Glutamatergic neuron (in vitro differentiated cells): ENCODE data around the gene TRDN. TPM values are rescaled to one million over a fixed set of nuclear protein-coding genes. Genes with fewer than 3 reads are reported as not detected.
"Not testable (repeated sequence)": the region's sequence is repeated elsewhere in the genome, so short reads cannot be mapped to it uniquely, and the experiment has no call there.

Experiments
- DNase-seq: peaks from one replicate; pipeline ENCODE4 v3.0.0; 2022
- H3K27ac Mint-ChIP-seq: one replicate; pipeline ENCODE4 v1.8.0; 2020; ENCODE audit warnings: mild to moderate bottlenecking, mixed read lengths, inconsistent platforms; ENCODE audit not compliant: unreplicated experiment
- H3K27me3 Mint-ChIP-seq: one replicate; pipeline ENCODE4 v1.8.0; 2020; ENCODE audit warnings: mild to moderate bottlenecking, moderate library complexity, mixed read lengths, inconsistent platforms; ENCODE audit not compliant: unreplicated experiment
- H3K36me3 Mint-ChIP-seq: one replicate; pipeline ENCODE4 v1.8.0; 2020; ENCODE audit warnings: mild to moderate bottlenecking, mixed read lengths, inconsistent platforms; ENCODE audit not compliant: unreplicated experiment
- H3K4me1 Mint-ChIP-seq: one replicate; pipeline ENCODE4 v1.8.0; 2020; ENCODE audit warnings: mild to moderate bottlenecking, low read depth, mixed read lengths, inconsistent platforms; ENCODE audit not compliant: unreplicated experiment
- H3K4me3 Mint-ChIP-seq: one replicate; pipeline ENCODE4 v1.8.0; 2020; ENCODE audit warnings: mild to moderate bottlenecking, mixed read lengths, inconsistent platforms; ENCODE audit not compliant: unreplicated experiment
- H3K9me3 Mint-ChIP-seq: one replicate; pipeline ENCODE4 v1.8.0; 2020; ENCODE audit warnings: mild to moderate bottlenecking, moderate library complexity, mixed read lengths, inconsistent platforms; ENCODE audit not compliant: unreplicated experiment
- CTCF ChIP-seq: fragments of 200-600 bp; sonication (generic); IDR thresholded peaks from one replicate; pipeline ENCODE4 v1.5.0; 2021; ENCODE audit not compliant: partially characterized antibody, unreplicated experiment
- total RNA-seq: library from RNA; stranded (reverse); fragmentation: NEBNext Ultra II Directional; extraction: Animal tissue kit (Norgen Biotek cat#: 25700); gene quantifications from one replicate; pipeline ENCODE4 v1.2.1, GENCODE V29; 2021; ENCODE audit not compliant: unreplicated experiment

Gene TRDN
- total RNA-seq, 1 donor from 2014 or later: not detected

GRCh38 chr6:123276546-123276980, 360.2 kb downstream of the TRDN start:
- TF ChIP-seq CTCF: no peak
- Mint-ChIP-seq H3K4me1 (no peaks in the 10 kb centered on the region), H3K36me3 (no peaks in the 10 kb centered on the region), H3K27me3 (peaks cover 3% of the 10 kb centered on the region), H3K9me3 (no peaks in the 10 kb centered on the region), H3K4me3 (no peak overlapping the region), H3K27ac (no peak overlapping the region)
- DNase-seq: no peak

- H3K27me3 Mint-ChIP-seq: peaks cover 2% of the 10 kb centered on the region
- H3K9me3 Mint-ChIP-seq: peaks cover 2% of the 10 kb centered on the region
- no peak overlapping the region for H3K27ac Mint-ChIP-seq
- no peak overlapping the region for H3K4me3 Mint-ChIP-seq
- no peak for DNase-seq
- TF ChIP-seq CTCF: no peak
- no peaks in the 10 kb centered on the region for H3K4me1 Mint-ChIP-seq
- no peaks in the 10 kb centered on the region for H3K36me3 Mint-ChIP-seq
Observed at GRCh38 chr6:123263981-123264380, 372.8 kb downstream of the TRDN start.

GRCh38 chr6:123240626-123241025, 396.1 kb downstream of the TRDN start:
- DNase-seq: no peak
- no peak for TF ChIP-seq CTCF
- Mint-ChIP-seq H3K27ac (no peak overlapping the region), H3K9me3 (peaks cover 6% of the 10 kb centered on the region), H3K36me3 (peaks cover 17% of the 10 kb centered on the region), H3K27me3 (no peaks in the 10 kb centered on the region), H3K4me1 (peaks cover 3% of the 10 kb centered on the region), H3K4me3 (no peak overlapping the region)

- Mint-ChIP-seq H3K4me1 (no peaks in the 10 kb centered on the region), H3K27ac (no peak overlapping the region), H3K9me3 (no peaks in the 10 kb centered on the region), H3K36me3 (no peaks in the 10 kb centered on the region), H3K4me3 (no peak overlapping the region), H3K27me3 (no peaks in the 10 kb centered on the region)
- no peak for TF ChIP-seq CTCF
- no peak for DNase-seq
Observed at GRCh38 chr6:123233336-123233735, 403.4 kb downstream of the TRDN start.

- not testable (repeated sequence) for H3K27me3 Mint-ChIP-seq, H3K27ac Mint-ChIP-seq, H3K36me3 Mint-ChIP-seq, H3K4me3 Mint-ChIP-seq, H3K9me3 Mint-ChIP-seq, H3K4me1 Mint-ChIP-seq, DNase-seq
Observed at GRCh38 chr6:123227789-123228188, 409.0 kb downstream of the TRDN start.

- TF ChIP-seq CTCF: no peak
- no peak overlapping the region for H3K4me3 Mint-ChIP-seq
Observed at GRCh38 chr6:123226398-123226797, 410.4 kb downstream of the TRDN start.

More at GRCh38 chr6:123226398-123226797, 410.4 kb downstream of the TRDN start:
- no peaks in the 10 kb centered on the region for H3K36me3 Mint-ChIP-seq
- DNase-seq: no peak
- no peaks in the 10 kb centered on the region for H3K27me3 Mint-ChIP-seq
- H3K4me1 Mint-ChIP-seq: no peaks in the 10 kb centered on the region
- H3K27ac Mint-ChIP-seq: no peak overlapping the region
- H3K9me3 Mint-ChIP-seq: no peaks in the 10 kb centered on the region
